Measurements from ENCODE around the gene GYS1.

DNA sequence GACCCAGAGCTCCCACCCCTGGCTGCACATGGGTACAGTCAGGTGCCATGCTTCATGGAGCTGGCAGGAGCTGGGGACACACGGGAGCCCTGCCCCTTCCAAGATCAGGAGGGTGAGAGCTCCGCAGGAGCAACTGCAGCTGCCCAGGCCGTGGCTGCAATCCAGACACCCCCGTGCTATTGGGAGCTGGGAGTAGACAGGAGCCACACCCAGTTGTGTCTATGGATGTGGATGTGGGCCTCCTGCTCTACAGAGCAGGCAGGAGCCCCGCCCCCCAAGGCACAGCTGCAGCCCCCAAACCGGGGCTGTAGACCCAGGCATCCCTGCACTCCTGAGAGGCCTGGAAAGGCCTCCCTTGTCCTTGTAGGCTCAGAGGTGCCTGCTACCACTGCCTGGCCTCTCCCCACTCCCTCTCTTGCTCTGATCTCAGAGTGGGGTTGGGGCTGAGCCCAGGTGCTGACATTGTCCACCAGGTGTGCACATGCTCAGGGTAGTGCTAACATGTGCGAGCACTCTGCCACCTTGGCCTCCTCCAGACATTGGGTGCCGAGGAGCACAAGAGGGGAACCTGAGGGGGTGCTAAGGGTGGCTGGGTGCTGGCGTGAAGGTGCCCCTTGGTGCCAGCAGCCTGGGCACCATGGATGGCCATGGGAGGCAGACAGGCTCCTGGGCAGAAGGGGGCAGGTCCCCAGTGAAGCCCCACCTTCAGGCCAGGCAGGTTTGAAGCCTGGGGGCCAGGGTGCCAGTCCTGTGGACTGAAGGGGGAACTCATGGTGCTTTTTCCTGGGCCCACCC lies 46.4 kb downstream of the GYS1 start:
- TF ChIP-seq, protein P1, sequence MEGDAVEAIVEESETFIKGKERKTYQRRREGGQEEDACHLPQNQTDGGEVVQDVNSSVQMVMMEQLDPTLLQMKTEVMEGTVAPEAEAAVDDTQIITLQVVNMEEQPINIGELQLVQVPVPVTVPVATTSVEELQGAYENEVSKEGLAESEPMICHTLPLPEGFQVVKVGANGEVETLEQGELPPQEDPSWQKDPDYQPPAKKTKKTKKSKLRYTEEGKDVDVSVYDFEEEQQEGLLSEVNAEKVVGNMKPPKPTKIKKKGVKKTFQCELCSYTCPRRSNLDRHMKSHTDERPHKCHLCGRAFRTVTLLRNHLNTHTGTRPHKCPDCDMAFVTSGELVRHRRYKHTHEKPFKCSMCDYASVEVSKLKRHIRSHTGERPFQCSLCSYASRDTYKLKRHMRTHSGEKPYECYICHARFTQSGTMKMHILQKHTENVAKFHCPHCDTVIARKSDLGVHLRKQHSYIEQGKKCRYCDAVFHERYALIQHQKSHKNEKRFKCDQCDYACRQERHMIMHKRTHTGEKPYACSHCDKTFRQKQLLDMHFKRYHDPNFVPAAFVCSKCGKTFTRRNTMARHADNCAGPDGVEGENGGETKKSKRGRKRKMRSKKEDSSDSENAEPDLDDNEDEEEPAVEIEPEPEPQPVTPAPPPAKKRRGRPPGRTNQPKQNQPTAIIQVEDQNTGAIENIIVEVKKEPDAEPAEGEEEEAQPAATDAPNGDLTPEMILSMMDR (conservative IDR thresholded peaks at IDR 0.05; ENCODE audit: low read length): no peak
- TF ChIP-seq EZH2phosphoT487 (IDR thresholded peaks at IDR 0.05; ENCODE audit: borderline replicate concordance): no peak

Measured in Loucy (cell line).